AG09319 (cell line): ENCODE data around the gene LTO1.

Experiments
- DNase-seq: peaks from one replicate; pipeline ENCODE4 v3.0.0-alpha.2; 2010; ENCODE audit warnings: low read depth; ENCODE audit errors: extremely low read depth
- CTCF ChIP-seq: IDR thresholded peaks from 2 replicates; pipeline ENCODE4 v1.5.1; 2011; ENCODE audit warnings: low read depth, mild to moderate bottlenecking, inconsistent platforms, low read length, moderate library complexity

The LTO1 gene

GRCh38 chr11:69620683-69621290 lies 54.4 kb downstream of the LTO1 start:
- TF ChIP-seq CTCF, result no peak
- DNase-seq, result no peak

DNA sequence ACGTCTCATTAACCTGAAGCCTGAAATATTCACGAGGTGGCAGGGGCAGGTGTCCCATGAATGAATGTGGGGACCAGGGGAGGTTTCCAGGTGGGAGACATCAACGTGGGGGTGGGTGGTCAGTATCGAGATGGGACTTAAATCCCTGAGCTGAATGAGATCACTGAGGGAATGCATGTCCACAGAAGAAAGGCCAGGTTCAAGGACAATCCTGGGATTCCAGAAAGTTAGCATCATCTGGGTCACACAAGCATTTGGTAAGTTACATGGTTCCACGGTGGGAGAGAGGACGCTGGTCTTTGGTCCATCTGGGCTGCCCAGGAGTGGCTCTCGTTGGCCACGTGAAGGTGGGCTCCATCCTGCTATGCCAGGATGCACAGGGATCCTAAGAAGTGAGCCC lies 56.9 kb downstream of the LTO1 start:
- no peak for TF ChIP-seq CTCF
- DNase-seq, result no peak

DNA sequence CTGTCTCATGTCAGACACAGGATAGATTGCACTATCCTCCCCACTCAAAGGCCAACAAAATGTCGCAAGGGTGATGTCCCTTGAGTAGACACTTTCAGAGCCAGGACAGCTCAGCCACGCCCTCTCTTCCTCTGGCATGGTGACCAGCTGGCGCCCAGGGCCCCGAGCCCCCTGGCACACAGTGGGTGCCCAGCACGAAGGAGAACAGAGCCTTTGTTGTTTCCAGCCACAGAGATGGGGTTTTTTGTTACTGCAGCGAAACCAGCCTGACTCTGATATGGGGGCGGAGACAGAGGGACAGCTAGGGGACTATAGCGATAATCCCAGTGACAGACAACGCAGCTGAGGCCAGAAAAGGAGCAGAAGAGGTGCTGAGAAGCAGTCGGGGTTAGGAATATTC lies 57.5 kb downstream of the LTO1 start:
- no peak for DNase-seq
- no peak for TF ChIP-seq CTCF

- no peak for DNase-seq
- no peak for TF ChIP-seq CTCF
Observed at GRCh38 chr11:69617220-69617619, 57.9 kb downstream of the LTO1 start.
